Esophagus muscularis mucosa (tissue), 2 donors: ENCODE data around the gene LANCL2.

Source experiments
- POLR2A ChIP-seq: fragments of 450-650 bp; IDR thresholded peaks from one replicate; pipeline ENCODE4 v1.6.1; 2017; ENCODE audit warnings: antibody characterized with exemption, moderate library complexity, mild to moderate bottlenecking, low read depth
- POLR2AphosphoS5 ChIP-seq, 2 donors: sonication (generic); formaldehyde crosslinking; IDR thresholded peaks; one replicate each; pipeline ENCODE4 v1.6.1; 2017; ENCODE audit warnings: antibody characterized with exemption in 2 of 2

GRCh38 chr7:55427342-55427741 is 62.2 kb downstream of the LANCL2 start:
- TF ChIP-seq POLR2AphosphoS5 (IDR thresholded peaks at IDR 0.05) (no peak), POLR2A (no peak)
